Lower lobe of right lung (tissue), 2 donors: Measurements from ENCODE around the gene OLIG1. TPM values are rescaled to one million over a fixed set of nuclear protein-coding genes. Genes with fewer than 3 reads are reported as not detected.

Source experiments
- ATAC-seq, 2 donors: fragments of 200-7000 bp; cut with Tn5 transposase; one replicate each; pipeline ENCODE4 v1.9.1; 2020 to 2022; ENCODE audit warnings: mild to moderate bottlenecking in 2 of 2, moderate library complexity in 2 of 2
- DNase-seq: peaks from one replicate; pipeline ENCODE4 v3.0.0-alpha.2; 2020
- H3K27ac ChIP-seq: fragments of 200-600 bp; one replicate; pipeline ENCODE4 v1.8.0; 2022
- H3K27me3 ChIP-seq: fragments of 200-600 bp; one replicate; pipeline ENCODE4 v1.8.0; 2022; ENCODE audit warnings: low read depth
- H3K36me3 ChIP-seq: fragments of 200-600 bp; one replicate; pipeline ENCODE4 v1.8.0; 2022; ENCODE audit warnings: mild to moderate bottlenecking
- H3K4me1 ChIP-seq: fragments of 200-600 bp; one replicate; pipeline ENCODE4 v1.8.0; 2022
- H3K4me3 ChIP-seq: fragments of 200-600 bp; one replicate; pipeline ENCODE4 v1.8.0; 2022; ENCODE audit warnings: mild to moderate bottlenecking
- H3K9me3 ChIP-seq: fragments of 200-600 bp; one replicate; pipeline ENCODE4 v1.8.0; 2022
- intact Hi-C: fragments of 100-400 bp; cut with DNase I; formaldehyde crosslinking; loops from one replicate; pipeline ENCODE4 v1.11.0; 2022
- total RNA-seq: library from RNA; stranded (reverse); fragmentation: NEBNext Ultra II Directional; extraction: Animal tissue kit (Norgen Biotek cat#: 25700); gene quantifications from one replicate; pipeline ENCODE4 v1.2.1, GENCODE V29; 2021
- TF ChIP-seq, protein P1 (sequence below): fragments of 200-600 bp; IDR thresholded peaks from one replicate; pipeline ENCODE4 v1.8.0; 2022; ENCODE audit warnings: antibody characterized with exemption, mild to moderate bottlenecking
- donor health status: DM: no; HTN: yes; CAD: no; lungs with severe emphysema.

Gene OLIG1
- total RNA-seq, 1 donor from 2014 or later: 0.59 TPM

DNA sequence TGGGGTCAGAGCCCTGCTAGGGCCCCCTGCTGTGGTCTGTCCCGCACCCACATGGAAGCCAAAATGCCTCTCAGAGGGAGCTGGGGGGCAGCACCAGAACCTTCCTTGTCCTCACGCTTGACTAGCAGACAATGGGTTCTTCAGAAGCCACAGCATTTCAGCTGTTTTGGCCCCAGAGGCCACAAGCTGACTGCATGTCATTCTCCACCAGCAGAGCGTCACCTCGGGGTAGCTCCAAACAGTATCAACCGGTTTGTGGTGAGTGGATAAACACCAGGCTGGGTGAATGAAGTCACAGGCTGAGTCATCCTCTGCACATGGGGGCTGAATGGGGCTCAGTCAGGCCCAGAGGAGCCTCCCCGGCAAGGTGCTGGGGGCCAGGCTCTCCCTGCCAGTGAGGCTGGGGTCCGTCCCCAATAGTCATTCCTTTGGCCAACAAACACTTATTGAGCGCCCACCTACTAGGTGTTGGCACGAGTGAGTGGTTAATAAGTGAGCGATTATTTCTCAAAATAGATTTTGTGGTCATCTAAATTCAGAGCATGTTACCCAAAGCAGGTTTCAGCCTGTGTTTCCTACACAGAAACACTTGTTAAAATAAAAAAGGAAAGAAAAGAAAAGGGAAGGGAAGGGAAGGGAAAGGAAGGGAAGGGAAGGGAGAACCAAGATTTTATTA is 9.1 kb downstream of the OLIG1 start:
- H3K9me3 ChIP-seq: no peaks in the 10 kb centered on the region
- DNase-seq (no peak), ATAC-seq (peak; percentile 85 to 86)
- H3K27ac ChIP-seq: no peak overlapping the region
- intact Hi-C loops: no loop called here
- no peak overlapping the region for H3K4me3 ChIP-seq
- no peaks in the 10 kb centered on the region for H3K4me1 ChIP-seq
- H3K36me3 ChIP-seq: no peaks in the 10 kb centered on the region
- TF ChIP-seq, protein P1, sequence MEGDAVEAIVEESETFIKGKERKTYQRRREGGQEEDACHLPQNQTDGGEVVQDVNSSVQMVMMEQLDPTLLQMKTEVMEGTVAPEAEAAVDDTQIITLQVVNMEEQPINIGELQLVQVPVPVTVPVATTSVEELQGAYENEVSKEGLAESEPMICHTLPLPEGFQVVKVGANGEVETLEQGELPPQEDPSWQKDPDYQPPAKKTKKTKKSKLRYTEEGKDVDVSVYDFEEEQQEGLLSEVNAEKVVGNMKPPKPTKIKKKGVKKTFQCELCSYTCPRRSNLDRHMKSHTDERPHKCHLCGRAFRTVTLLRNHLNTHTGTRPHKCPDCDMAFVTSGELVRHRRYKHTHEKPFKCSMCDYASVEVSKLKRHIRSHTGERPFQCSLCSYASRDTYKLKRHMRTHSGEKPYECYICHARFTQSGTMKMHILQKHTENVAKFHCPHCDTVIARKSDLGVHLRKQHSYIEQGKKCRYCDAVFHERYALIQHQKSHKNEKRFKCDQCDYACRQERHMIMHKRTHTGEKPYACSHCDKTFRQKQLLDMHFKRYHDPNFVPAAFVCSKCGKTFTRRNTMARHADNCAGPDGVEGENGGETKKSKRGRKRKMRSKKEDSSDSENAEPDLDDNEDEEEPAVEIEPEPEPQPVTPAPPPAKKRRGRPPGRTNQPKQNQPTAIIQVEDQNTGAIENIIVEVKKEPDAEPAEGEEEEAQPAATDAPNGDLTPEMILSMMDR: no peak
- peaks cover 32% of the 10 kb centered on the region for H3K27me3 ChIP-seq

DNA sequence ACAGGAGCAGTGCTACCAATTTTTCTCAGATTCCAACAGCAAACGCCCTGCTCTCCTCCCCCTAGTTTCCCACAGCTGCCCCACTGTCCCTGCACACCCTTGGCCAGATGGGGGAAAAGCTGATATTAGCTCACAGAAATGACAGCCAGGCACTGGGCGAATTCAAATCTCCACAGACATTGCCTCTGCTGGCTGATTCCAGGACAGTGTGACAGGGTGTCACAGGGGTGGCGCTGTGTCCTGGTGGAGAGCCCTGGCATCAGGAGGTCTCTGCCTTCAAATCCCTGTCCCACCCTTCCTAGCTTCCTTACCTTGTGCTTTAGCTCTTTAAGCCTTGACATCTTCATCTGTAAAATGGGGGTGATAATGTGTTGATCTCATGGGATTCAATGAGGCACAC is 10.4 kb downstream of the OLIG1 start:
- DNase-seq (no peak), ATAC-seq (no peak)
- H3K27me3 ChIP-seq: peaks cover 27% of the 10 kb centered on the region
- H3K4me1 ChIP-seq: no peaks in the 10 kb centered on the region
- no peak overlapping the region for H3K27ac ChIP-seq
- H3K36me3 ChIP-seq: no peaks in the 10 kb centered on the region
- H3K9me3 ChIP-seq: no peaks in the 10 kb centered on the region
- TF ChIP-seq, protein P1: no peak
- no peak overlapping the region for H3K4me3 ChIP-seq
- intact Hi-C loops: no loop called here

DNA sequence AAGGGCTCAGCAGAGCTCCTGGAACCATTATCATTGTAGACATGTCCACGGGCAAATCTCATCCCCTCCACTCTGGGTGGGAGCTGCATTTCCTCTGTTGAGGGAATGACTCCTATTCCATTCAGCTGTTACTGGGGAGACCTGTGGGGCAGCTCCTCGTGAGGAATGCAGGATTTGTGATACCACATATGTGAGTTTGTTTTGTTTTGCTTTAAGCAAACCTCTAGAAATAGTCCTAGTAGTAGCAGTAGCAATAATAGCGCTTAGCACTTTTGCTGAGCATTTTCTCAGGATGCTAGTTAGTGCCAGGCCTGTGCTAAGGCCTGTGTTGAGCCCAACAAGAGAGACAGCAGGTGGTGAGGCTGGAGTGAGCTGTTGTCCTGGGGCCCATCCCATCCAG is 10.8 kb downstream of the OLIG1 start:
- no peak overlapping the region for H3K27ac ChIP-seq
- ATAC-seq (no peak), DNase-seq (no peak)
- no peak overlapping the region for H3K4me3 ChIP-seq
- TF ChIP-seq, protein P1: no peak
- H3K36me3 ChIP-seq: no peaks in the 10 kb centered on the region
- peaks cover 25% of the 10 kb centered on the region for H3K27me3 ChIP-seq
- no peaks in the 10 kb centered on the region for H3K9me3 ChIP-seq
- H3K4me1 ChIP-seq: no peaks in the 10 kb centered on the region
- intact Hi-C loops: no loop called here

DNA sequence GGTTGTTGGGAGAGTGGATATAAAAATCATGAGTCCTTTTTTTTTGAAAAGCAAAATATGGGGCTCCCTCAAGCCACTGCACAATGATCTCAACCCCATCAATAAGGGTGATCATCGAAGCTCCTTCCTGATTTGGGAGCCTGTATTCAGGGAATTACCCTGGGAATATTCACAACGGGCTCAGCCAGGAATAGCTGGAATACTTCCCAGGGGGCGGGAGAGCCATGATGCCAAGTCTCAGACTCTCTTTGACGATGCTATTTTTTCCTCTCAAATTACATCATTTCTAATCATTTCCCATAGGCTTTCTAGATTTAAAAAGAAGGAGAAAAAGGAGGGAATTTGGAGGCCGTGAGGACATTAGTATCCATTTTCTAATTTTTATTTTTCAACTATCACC is 18.4 kb downstream of the OLIG1 start:
- Histone ChIP-seq H3K9me3 (no peaks in the 10 kb centered on the region), H3K4me1 (no peaks in the 10 kb centered on the region), H3K27ac (no peak overlapping the region), H3K27me3 (peaks cover 4% of the 10 kb centered on the region), H3K4me3 (no peak overlapping the region), H3K36me3 (no peaks in the 10 kb centered on the region)
- TF ChIP-seq, protein P1: no peak
- ATAC-seq: no peak
- no peak for DNase-seq
- intact Hi-C loops: no loop called here

DNA sequence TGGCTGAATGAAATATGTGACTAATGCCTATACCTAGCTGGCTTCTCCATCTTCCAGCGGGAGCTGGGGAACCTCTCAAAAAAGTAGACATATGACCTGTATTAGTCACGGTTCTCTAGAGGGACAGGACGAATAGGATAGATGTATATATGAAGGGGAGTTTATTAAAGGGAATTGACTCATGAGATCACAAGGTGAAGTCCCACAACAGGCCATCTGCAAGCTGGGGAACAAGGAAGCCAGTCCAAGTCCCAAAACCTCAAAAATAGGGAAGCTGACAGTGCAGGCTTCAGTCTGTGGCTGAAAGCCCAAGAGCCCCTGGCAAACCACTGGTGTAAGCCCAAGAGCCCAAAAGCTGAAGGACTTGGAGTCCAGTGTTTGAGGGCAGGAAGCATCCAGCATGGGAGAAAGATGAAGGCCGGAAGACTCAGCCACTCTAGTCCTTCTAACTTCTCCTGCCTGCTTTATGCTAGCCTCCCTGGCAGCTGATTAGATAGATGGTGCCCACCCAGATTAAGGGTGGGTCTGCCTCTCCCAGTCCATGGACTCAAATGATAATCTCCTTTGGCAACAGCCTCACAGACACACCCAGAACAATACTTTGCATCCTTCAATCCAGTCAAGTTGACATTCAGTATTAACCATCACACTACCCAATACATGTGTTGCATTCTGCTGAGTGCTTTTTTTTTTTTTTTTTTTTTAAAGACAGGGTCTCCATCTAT is 19.6 kb downstream of the OLIG1 start:
- Histone ChIP-seq H3K27me3 (peaks cover 4% of the 10 kb centered on the region), H3K36me3 (no peaks in the 10 kb centered on the region), H3K4me1 (no peaks in the 10 kb centered on the region), H3K27ac (no peak overlapping the region), H3K4me3 (no peak overlapping the region), H3K9me3 (no peaks in the 10 kb centered on the region)
- ATAC-seq (no peak), DNase-seq (no peak)
- intact Hi-C loops: no loop called here
- TF ChIP-seq, protein P1: no peak
